NCI-H2107 treated with DMSO at 0.1 percent for 48 hours (cell line): ENCODE results near the gene PDIA6.
"Not testable (repeated sequence)": the region's sequence is repeated elsewhere in the genome, so short reads cannot be mapped to it uniquely, and the experiment has no call there.

Experiments used
- DNase-seq: peaks from one replicate; lab custom pipeline; 2025; ENCODE audit not compliant: unreplicated experiment; lab: John Stamatoyannopoulos, UW

PDIA6 gene

GRCh38 chr2:10833021-10833420, 20.4 kb upstream of the PDIA6 start:
- no peak for DNase-seq

- peak; percentile 84 for DNase-seq
Observed at GRCh38 chr2:10832203-10832936, 19.8 kb upstream of the PDIA6 start.

DNA sequence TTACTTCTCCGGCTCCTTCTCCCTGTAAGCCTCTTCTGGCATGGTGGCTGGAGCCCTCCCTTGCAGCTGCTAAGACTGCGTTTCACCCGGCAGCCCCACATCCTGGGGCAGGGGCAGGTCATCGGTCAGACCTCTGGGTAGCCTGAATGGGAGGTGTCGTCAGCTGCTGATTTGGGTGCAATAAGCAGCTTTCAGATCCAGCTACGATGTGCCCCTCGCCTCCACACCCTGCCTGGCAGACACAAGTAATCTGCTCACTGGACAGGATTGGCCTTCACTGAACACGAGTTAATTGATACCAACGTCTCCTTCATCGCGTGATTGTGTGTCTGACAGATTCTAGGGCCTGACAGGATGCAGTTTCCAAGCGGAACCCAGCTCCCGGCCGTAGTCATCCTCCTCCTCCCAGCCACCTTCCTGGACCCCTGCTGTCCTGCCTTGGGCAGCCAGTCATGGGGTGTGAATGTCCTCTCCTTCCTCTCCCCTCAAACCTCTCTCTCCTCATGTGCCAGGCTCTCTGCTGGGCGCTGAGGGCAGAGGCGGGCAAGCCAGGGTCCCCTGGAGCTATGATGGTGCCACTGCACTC, 18.9 kb upstream of the PDIA6 start:
- DNase-seq = no peak

DNA sequence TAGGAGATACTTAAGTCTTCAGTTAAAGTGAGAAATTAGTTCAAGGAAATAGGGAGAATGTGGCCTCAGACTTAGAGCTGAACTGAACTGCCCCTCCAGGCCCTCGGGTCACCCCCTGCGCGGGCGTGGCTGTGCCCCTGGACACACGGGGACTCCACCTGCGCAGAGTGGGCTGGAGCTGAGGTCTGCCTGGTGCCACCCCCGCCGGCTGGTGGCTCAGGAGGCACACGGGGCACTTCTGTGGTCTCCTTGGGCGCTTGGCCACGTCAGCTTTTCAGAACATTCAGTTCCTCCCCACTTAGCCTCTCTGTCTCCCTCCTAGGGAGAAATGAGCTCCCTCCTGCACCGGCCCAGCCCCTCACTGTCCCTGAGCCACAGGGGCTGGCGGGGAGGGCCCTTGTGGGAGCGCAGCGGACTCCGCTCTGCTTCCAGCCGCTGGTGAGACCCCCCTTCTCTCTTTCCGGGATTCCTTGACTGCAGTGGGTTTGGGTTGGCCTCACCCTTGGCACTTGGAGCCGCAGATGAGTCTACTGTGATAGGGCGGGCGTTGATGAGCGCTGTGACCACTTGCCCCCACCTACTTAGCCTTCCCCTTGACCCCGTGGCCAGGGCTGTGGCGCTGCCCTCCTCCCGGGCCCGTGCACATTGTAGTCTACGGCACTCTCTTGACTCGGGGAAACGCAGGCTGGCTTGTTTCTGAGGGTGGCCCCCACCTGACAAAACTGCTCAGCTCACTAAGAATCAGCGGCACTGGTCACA, 18.2 kb upstream of the PDIA6 start:
- DNase-seq = no peak

GRCh38 chr2:10830203-10830602, 17.6 kb upstream of the PDIA6 start:
- DNase-seq = no peak

DNA sequence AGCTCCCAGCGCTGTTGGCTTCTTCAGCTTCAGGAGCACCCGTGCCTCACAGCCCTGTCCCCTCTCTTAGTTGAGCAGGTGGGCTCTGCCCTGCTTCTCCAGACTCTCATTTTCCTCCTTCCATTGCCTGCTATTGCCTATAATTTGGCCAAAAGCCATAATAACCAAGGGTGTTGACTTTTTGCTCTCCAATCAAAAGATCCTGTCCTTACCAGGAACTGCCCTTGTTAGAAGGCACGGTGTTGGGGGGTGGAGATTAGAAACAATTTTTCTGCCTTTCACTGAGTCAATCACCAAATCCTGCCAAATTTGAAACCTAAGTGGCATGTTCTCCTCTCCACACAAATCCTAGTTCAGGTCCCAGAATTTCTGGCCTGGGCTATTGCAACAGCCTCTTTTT, 16.7 kb upstream of the PDIA6 start:
- DNase-seq = no peak

- DNase-seq = no peak
Observed at GRCh38 chr2:10828346-10828745, 15.8 kb upstream of the PDIA6 start.

- DNase-seq = no peak
Observed at GRCh38 chr2:10826625-10827024, 14.0 kb upstream of the PDIA6 start.

- no peak for DNase-seq
Observed at GRCh38 chr2:10826026-10826425, 13.4 kb upstream of the PDIA6 start.

- no peak for DNase-seq
Observed at GRCh38 chr2:10824191-10824590, 11.6 kb upstream of the PDIA6 start.

DNA sequence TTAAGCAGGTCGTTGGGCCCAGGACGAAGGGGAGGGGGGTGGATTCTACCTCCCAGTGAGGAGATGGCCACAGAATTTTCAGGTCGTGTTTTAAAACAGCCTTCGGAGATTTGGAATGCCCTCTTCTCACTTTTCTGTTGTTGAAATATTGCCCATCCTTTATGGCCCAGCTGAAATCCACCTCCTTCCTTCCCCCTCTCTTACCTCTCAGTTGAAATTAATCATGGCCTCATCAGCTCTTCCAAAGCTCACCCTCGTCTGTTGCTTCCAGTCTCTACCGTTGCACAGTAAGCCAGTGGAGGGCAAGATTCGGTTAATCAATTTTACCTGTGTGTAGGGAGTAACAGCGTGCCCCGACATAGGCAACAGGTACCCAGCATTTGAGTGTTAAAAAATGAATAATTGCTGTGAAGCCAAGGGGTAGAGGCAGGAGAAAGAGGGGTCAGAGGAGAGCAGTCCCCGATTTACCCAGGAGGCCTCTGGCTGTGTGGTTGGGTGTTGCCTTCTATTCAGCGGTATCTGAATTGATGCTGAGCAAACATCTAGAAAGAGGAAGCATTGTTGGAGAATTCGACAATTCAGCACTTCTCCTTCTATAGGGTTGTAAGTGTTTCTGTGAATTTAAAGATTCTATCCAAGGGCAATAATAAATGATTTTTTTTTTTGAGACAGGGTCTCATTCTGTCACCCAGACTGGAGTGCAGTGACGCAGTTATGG, 8.6 kb upstream of the PDIA6 start:
- DNase-seq = no peak

- no peak for DNase-seq
Observed at GRCh38 chr2:10820562-10820961, 8.0 kb upstream of the PDIA6 start.

- no peak for DNase-seq
Observed at GRCh38 chr2:10819714-10820314, 7.2 kb upstream of the PDIA6 start.

- DNase-seq = no peak
Observed at GRCh38 chr2:10818984-10819383, 6.4 kb upstream of the PDIA6 start.

- DNase-seq = not testable (repeated sequence)
Observed at GRCh38 chr2:10818305-10818704, 5.7 kb upstream of the PDIA6 start.

DNA sequence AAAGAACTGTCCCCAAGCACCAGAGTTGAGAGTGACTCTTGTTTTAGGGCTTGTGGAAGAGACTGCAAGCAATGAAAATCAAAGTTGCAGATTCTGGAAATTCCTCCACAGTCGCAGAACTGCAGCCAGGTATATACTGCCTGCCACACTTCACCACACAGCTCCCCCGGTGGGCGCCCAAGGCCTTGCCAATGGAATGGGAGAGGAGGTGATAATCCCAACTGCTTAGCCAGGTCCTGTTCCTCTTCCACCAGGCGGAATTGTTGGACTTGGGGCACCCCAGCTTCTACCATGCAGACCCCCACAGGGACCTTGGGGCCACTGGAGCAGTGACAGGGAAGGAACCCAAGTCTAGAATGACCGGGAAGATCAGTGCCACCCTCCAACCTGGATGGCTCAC, 4.8 kb upstream of the PDIA6 start:
- no peak for DNase-seq

DNA sequence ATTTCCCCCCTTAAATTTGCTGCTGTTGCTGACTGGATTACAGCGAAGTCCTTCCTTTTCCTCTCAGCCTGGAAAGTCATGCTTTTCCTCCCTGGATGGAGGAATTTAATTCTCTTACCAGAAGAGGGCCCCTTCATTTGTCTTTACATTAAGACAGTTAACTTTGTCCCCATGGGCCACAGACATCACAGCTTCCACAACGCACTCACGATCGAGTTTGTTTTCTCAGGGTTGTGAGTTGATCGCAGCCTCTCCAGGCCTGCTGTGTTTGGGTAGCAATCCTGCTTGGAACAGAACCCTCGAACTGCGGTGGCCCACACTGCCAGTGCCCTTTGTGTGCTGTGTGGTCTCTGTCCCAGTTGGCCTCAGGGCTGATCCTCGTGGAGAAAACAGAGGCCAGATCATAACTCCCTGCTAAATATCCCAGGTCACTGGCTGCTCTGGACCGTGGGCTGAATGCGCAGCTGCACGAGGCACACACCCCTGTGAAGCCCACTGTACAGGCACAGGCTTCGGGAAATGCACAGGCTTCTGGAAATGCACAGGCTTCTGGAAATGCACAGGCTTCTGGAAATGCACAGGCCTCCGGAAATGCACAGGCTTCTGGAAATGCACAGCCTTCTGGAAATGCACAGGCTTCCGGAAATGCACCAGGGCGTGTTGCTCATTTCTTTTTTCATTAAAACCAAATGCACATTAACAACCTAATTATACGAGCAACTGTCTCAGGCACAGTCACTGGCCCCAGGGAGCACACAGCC, 2.2 kb upstream of the PDIA6 start:
- no peak for DNase-seq

DNA sequence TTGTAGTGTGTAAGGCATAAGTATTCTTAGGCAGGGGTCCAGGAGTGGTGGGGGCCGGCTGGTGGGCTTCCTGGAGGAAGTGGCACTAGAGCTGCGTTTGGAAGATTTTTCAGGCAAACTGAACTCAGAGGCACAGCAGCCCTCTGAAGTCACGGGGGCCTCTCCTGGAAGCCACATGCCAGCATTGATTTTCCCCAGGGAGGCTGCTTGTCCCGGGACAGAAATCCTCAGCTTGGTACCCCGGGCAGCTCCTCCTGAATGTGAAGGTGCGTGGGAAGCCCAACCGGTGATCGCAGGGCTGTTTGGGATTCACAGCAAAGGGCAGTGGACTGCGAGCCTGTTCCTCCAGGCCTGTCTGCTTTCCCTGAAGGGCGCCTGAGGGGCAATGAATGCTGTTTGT, 1.6 kb upstream of the PDIA6 start:
- DNase-seq = no peak

GRCh38 chr2:10813163-10814138, 866 bp upstream of the PDIA6 start:
- not testable (repeated sequence) for DNase-seq
